HFF-Myc (cell line): ENCODE data around the gene OLFM4.

Experiments
- DNase-seq: peaks from one replicate; pipeline ENCODE4 v3.0.0-alpha.2; 2011; ENCODE audit warnings: low read depth; ENCODE audit errors: extremely low read depth
- H3K4me3 ChIP-seq: replicated peaks from 2 replicates; pipeline ENCODE4 v1.5.1; 2011; ENCODE audit warnings: low read depth, mild to moderate bottlenecking, control low read depth, low read length
- TF ChIP-seq, protein P1 (sequence below): IDR thresholded peaks from 2 replicates; pipeline ENCODE4 v1.5.1; 2012; ENCODE audit warnings: mild to moderate bottlenecking, low read depth, low read length, control low read depth; ENCODE audit errors: missing control alignments

The OLFM4 gene

GRCh38 chr13:52992110-52992509, 36.5 kb upstream of the OLFM4 start:
- no peak for DNase-seq
- H3K4me3 ChIP-seq: no peak overlapping the region
- TF ChIP-seq, protein P1, sequence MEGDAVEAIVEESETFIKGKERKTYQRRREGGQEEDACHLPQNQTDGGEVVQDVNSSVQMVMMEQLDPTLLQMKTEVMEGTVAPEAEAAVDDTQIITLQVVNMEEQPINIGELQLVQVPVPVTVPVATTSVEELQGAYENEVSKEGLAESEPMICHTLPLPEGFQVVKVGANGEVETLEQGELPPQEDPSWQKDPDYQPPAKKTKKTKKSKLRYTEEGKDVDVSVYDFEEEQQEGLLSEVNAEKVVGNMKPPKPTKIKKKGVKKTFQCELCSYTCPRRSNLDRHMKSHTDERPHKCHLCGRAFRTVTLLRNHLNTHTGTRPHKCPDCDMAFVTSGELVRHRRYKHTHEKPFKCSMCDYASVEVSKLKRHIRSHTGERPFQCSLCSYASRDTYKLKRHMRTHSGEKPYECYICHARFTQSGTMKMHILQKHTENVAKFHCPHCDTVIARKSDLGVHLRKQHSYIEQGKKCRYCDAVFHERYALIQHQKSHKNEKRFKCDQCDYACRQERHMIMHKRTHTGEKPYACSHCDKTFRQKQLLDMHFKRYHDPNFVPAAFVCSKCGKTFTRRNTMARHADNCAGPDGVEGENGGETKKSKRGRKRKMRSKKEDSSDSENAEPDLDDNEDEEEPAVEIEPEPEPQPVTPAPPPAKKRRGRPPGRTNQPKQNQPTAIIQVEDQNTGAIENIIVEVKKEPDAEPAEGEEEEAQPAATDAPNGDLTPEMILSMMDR: no peak

DNA sequence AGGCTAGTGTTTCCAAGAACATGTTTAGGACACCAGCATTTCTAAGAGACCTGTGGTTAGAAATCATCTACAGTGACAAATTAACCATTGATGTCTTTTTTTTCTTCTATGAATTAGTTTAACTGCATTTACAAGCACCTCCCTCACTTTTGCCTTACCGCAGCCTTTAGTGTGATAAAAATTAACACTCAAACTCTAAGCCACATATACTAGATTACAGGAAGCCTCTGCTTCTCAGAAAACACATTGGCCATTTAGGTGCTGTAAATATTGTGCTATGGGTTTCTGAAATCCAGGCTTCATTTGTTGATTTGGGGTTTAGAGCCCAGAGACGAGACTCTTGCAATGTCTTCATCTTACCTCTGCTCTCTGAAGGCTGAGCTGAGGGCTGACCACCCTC, 34.6 kb upstream of the OLFM4 start:
- no peak overlapping the region for H3K4me3 ChIP-seq
- TF ChIP-seq, protein P1: no peak
- DNase-seq: no peak

DNA sequence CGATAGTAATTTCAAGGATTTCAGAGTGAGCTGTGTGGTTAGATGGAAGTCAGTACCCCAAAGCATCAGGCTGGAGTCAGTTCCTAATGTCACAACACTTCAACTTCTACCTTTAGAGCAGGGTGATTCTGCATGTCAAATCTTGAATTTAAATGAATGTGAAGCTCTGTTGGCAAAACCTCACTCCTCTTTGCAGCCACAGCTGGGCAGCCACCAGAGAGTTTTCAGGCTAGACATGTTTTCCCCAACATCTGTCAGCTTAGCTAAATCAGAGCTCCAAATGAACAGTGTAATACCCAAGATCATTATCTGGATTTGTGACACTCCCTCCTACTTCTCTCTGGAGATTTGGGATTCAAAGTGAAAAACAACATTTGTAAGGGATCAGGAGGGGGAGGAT, 33.7 kb upstream of the OLFM4 start:
- TF ChIP-seq, protein P1: no peak
- DNase-seq: no peak
- H3K4me3 ChIP-seq: no peak overlapping the region

DNA sequence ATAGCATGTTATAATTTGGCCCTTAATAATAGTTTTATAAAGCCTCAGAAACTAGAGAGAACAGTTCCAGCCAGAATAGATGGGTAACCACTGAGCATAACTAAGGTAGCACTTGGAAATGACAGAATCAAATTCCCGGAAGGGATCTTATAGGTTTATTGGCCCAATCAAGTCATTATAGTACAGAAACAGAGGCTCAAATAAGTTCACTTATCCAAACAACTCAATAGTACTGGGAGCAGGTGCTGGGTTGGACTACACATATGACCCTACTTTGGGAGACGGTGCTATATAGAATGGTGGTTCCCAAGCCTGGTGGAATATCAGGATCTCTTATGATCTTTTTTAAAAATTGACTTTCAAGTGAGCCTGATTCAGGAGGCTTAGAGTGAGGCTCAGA, 32.7 kb upstream of the OLFM4 start:
- TF ChIP-seq, protein P1: no peak
- DNase-seq: no peak
- H3K4me3 ChIP-seq: no peak overlapping the region

- DNase-seq: no peak
- TF ChIP-seq, protein P1: no peak
- H3K4me3 ChIP-seq: no peak overlapping the region
Measured at GRCh38 chr13:52997951-52998876, 30.4 kb upstream of the OLFM4 start.

GRCh38 chr13:52999093-52999696, 29.4 kb upstream of the OLFM4 start:
- no peak for DNase-seq
- H3K4me3 ChIP-seq: no peak overlapping the region
- TF ChIP-seq, protein P1: no peak
